ENCODE measurements around the gene HLA-B. TPM values are rescaled to one million over a fixed set of nuclear protein-coding genes. Genes with fewer than 3 reads are reported as not detected.

HLA-B gene
- total and polyA plus RNA-seq, 2 donors: 234 to 1,074 TPM

DNA sequence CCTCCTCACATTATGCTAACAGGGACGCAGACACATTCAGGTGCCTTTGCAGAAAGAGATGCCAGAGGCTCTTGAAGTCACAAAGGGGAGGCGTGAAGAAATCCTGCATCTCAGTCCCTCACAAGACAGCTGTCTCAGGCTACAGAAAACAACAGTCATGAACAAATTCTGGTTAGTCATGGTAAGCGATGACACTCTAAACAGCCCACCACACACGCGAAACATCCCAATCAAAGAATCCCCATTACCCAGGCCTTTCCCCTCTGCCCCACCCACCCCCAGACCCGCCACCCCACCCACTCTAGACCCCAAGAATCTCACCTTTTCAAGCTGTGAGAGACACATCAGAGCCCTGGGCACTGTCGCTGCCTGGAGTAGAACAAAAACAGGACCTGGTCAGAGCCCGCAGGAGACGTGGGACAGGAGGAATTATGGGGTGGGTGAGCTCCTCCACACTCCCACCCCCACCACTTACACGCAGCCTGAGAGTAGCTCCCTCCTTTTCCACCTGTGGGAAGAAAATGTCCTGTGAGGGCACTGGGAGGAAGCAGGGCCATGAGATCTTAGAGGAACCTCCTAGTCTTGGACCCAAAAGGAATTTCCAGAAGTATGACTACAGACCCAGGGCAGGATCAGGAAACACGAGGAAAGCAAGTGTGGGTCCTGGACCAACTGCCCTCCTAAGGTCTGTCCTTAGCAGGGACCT lies 2.7 kb downstream of the HLA-B start:
- no peak overlapping the region for H3K27ac ChIP-seq (ENCODE audit: low read depth)
- no peak for DNase-seq (ENCODE audit: extremely low spot score)
- H3K4me1 ChIP-seq (ENCODE audit: insufficient read depth): no peaks in the 10 kb centered on the region
- WGBS: 77% methylated on average over 11 of the region's 11 CpGs
- peaks cover 2% of the 10 kb centered on the region for H3K36me3 ChIP-seq (ENCODE audit: insufficient read depth)
- peak overlapping the region; percentile 91 for H3K4me3 ChIP-seq (ENCODE audit: low read depth, low read length)

DNA sequence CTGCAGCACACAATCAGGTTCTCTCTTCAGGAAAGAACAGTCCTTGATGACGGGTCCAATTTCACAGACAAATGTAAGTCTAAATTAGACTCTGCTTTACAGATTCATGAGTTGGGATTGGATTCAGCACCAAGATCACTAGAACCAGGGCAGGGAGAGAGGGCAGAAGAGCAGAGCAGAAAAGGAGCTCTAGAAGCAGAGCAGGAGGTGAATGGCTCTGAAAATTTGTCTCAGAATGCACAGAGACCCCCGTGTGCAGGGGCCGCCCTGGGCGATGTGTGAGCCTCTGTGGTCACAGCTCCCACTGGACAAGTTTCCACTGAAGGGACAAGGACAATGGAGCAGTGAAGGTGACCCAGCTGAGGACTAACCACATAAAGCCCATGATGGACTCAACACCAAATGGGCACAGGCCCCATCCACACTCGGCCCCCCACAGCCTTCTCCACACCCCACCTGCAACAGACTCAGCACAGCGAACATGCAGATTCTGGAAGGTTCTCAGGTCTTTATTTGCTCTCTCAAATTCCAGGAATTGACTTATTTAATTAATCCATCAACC lies 3.5 kb downstream of the HLA-B start:
- no peak overlapping the region for H3K27ac ChIP-seq (ENCODE audit: low read depth)
- 70% methylated on average over 6 of the region's 6 CpGs for WGBS
- no peak for DNase-seq (ENCODE audit: extremely low spot score)
- H3K4me3 ChIP-seq (ENCODE audit: low read depth, low read length): no peak overlapping the region
- no peaks in the 10 kb centered on the region for H3K4me1 ChIP-seq (ENCODE audit: insufficient read depth)
- peaks cover 2% of the 10 kb centered on the region for H3K36me3 ChIP-seq (ENCODE audit: insufficient read depth)

DNA sequence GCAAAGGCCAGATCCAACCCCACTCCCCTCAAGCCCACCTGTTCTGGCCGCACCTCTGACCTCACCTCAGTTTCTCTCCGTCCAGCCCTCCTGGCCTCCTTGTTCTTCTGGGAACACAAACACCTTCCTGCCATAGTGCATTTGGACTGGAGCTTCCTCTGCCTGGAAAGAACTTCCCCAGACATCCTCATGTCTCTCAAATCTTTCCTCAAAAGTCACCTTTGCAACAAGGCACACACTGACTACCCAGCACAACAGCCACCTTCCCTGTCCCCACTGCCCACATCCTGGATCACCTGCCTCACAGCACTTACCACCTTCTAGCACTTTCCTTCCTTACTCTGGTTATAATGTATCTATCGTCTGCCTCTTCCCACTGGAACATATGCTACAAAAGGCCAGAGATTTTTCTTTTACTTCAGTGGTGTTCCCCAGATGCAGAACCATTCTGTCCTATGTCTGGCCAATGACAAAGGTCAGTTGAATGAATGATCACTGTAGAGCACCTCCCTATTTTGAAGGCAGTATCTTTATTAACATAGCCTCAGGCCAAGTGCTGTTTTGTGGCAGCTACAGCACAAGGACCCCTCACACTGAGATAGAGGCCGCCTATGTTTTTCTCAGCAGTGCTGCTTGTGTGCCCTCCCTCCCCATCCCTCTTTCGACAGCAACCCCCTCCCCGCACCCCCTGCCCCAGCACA lies 4.1 kb downstream of the HLA-B start:
- Histone ChIP-seq H3K4me3 (ENCODE audit: low read depth, low read length) (no peak overlapping the region), H3K36me3 (ENCODE audit: insufficient read depth) (peaks cover 2% of the 10 kb centered on the region), H3K4me1 (ENCODE audit: insufficient read depth) (no peaks in the 10 kb centered on the region), H3K27ac (ENCODE audit: low read depth) (no peak overlapping the region)
- no peak for DNase-seq (ENCODE audit: extremely low spot score)
- WGBS: 76% methylated on average over 6 of the region's 6 CpGs

DNA sequence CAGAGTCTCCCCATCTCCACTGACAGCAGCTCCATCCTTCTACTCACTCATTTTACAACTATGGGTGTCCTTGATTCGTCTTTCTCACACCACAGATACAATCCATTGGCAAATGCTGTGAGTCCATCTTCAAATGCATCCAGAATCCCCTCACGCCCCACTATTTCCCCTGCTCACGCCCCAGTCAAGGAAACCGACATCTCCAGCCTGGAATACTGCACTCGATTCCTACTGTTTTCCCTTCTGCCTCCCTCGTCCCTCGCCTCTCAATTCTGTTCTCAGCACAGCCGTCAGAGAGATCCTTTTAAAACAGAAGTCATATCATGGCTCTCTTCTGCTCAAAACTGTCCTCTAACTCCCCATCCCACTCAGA lies 4.7 kb downstream of the HLA-B start:
- no peak overlapping the region for H3K27ac ChIP-seq (ENCODE audit: low read depth)
- H3K4me1 ChIP-seq (ENCODE audit: insufficient read depth): no peaks in the 10 kb centered on the region
- peaks cover 2% of the 10 kb centered on the region for H3K36me3 ChIP-seq (ENCODE audit: insufficient read depth)
- DNase-seq (ENCODE audit: extremely low spot score): no peak
- WGBS: 58% methylated on average over 8 of the region's 8 CpGs
- no peak overlapping the region for H3K4me3 ChIP-seq (ENCODE audit: low read depth, low read length)

DNA sequence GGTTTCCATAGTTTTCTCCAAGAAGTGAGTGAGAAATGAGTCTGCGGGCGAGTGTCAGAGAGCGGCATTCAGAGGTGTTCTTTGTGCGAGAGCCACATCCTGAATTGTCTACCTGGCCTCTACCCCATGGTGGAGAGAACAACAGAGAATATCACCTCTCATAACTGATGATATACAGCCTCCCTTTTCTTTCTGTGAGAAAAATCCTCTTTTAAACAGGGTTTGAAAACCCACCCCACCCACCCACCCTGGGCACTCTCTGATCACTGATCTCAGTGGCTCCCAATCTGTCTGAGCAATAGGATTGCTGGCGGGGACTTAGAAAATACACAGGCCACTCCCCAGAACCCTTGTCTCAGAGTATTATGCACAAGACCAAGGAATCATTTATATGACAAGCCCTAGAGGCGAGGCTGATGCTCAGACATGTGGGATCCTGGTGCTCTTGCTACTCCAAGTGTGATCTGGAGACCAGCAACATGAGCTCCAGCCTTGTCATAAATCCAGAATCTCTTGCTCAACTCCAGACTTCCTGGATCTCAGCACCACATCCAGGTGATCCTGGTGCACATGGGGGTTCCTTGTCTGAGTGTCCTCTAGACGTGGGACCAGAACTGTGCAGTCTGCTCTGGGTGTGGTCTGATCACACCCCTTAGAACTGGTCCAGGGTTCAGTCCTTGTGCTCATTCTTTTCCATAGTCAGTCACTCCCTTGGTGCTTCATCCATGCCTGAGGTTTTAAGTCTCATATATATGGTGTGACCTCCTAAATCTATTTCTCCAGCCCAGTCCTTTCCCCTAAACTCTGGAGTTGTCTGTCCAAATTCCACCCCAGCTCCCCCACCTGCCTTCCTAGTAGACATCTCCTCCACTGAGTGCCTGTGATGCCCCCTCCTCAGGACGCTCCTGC lies 5.3 kb downstream of the HLA-B start:
- Histone ChIP-seq H3K27ac (ENCODE audit: low read depth) (no peak overlapping the region), H3K36me3 (ENCODE audit: insufficient read depth) (peaks cover 2% of the 10 kb centered on the region), H3K4me1 (ENCODE audit: insufficient read depth) (no peaks in the 10 kb centered on the region), H3K4me3 (ENCODE audit: low read depth, low read length) (no peak overlapping the region)
- no peak for DNase-seq (ENCODE audit: extremely low spot score)
- WGBS: 55% methylated on average over 8 of the region's 8 CpGs

DNA sequence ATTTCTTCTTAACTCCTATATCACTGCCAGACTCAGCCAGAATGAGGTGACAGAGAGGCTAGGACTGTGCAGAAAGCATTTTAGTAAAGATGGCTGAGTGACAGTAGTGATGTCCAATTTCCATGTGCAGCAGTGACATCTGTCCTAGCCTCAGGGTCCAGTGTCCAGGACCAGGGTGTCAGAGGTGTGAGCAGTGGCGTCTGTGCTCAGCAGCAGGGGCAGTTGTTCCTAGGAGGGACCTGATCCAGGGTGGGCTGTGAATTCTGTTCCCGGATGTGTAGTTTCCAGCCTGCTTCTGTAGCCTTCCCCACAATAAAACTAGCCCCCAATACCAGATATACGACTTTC lies 6.0 kb downstream of the HLA-B start:
- H3K27ac ChIP-seq (ENCODE audit: low read depth): no peak overlapping the region
- no peaks in the 10 kb centered on the region for H3K4me1 ChIP-seq (ENCODE audit: insufficient read depth)
- DNase-seq (ENCODE audit: extremely low spot score): no peak
- 0% methylated on average over 3 of the region's 3 CpGs for WGBS
- peaks cover 2% of the 10 kb centered on the region for H3K36me3 ChIP-seq (ENCODE audit: insufficient read depth)
- H3K4me3 ChIP-seq (ENCODE audit: low read depth, low read length): no peak overlapping the region

DNA sequence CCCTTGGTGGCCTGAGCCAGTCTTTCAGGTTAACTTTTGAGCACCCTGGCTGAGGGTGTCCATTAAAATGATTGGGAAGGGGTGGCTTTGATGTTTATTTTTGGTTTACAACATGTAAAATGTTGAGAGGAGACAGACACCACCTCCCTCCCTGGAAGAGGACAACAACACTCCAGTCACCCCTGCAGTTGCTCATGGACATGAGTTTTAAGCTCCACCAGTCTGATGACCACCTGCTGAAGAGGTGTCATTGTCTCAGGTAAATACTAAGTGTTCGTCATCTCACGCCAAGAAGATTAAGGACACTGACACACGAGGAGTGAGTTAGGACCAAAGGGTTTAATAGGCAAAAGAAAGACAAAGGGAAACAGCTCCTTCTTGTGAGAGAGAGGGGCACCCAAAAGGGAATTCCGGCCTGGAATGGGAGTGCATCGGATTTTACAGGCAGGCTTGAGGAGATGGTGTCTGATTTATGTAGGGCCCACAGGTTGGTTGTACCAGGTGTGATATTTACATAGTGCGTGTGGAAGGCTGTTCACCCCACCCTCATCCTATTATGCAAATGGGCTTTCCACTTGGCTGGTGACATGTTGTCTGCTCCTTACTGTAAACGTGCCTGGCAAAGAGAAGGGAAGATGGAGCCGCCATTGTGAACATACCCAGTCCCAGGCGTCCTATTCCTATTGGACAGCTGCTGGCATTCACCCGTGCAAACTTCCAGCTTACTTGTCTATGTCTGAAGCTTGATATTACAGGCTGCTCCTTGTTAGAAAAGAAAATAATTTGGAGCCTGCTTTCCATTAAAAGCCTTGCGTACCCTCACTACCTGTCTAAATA lies 6.6 kb downstream of the HLA-B start:
- H3K27ac ChIP-seq (ENCODE audit: low read depth): no peak overlapping the region
- no peak for DNase-seq (ENCODE audit: extremely low spot score)
- no peak overlapping the region for H3K4me3 ChIP-seq (ENCODE audit: low read depth, low read length)
- WGBS: 62% methylated on average over 11 of the region's 11 CpGs
- no peaks in the 10 kb centered on the region for H3K4me1 ChIP-seq (ENCODE audit: insufficient read depth)
- H3K36me3 ChIP-seq (ENCODE audit: insufficient read depth): peaks cover 2% of the 10 kb centered on the region

DNA sequence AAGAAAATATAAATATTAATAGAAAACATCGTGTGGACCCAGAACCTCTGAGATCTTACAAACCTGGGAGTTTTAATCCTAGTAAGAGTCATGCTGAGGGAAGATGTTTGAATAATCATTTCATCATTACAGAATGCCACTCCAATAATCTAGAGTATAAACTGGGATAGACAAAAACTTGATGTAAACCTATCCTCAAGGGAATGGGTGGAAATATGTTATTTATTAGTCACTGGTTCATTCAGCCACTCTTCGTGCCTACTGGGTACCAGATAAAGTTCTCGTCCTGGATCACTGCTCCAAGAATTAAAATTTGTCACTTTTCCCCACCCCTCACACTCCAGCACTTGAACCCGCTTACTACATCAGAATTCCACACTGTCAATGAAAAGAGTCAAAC lies 7.7 kb downstream of the HLA-B start:
- H3K27ac ChIP-seq (ENCODE audit: low read depth): no peak overlapping the region
- 62% methylated on average over 4 of the region's 4 CpGs for WGBS
- no peaks in the 10 kb centered on the region for H3K4me1 ChIP-seq (ENCODE audit: insufficient read depth)
- no peak overlapping the region for H3K4me3 ChIP-seq (ENCODE audit: low read depth, low read length)
- H3K36me3 ChIP-seq (ENCODE audit: insufficient read depth): no peaks in the 10 kb centered on the region
- DNase-seq (ENCODE audit: extremely low spot score): no peak

DNA sequence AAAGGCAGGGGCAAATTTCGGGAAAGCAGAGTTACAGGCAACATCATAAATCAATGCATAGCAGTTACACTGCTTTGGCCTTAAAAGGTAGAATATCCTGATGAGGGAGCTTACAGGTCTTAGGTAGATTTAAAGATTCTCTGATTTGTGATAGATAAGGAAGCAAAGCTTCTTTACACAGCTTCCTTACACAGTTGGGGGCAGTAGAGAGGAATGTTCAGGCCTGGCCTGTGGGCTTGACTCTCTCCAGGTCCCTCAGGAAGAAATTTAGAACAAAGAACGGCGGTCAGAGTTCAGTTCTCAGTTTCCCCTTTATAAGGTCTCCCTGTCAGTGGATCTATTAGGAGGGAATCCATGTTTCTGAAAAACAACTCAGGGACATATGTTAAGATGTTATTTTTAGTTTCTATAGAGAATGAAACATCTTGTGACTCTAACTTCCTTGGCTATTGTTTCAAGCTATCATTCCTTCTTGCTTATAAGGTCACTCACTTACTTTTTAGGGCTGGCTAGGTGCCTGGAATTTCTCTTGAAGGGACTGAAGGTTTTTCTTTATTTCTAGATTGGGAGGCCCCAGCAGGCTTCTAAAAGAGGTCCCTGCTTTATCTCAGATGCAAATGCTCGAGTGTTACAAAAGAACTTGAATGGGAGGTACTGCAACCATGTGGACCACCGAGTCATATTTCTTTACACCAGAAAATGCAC lies 11.8 kb downstream of the HLA-B start:
- 49% methylated on average over 5 of the region's 5 CpGs for WGBS
- no peaks in the 10 kb centered on the region for H3K36me3 ChIP-seq (ENCODE audit: insufficient read depth)
- DNase-seq (ENCODE audit: extremely low spot score): no peak

DNA sequence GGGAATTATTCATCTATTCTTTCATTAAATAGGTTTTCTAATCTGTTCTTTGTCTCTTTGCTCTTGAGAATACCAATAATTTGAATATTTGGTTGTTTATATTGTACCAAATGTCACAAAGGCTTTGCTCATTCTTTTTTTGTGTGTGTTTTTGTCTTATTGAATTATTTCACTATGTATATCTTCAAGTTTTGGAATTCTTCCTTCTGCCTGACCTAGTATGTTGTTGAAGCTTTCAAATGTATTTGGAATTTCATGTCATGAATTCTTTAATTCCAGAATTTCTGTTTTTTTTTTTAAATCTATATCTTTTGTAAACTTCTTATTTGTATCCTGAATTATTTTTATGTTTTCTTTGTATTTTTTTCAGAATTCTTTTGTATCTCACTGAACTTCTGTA lies 16.8 kb downstream of the HLA-B start:
- Histone ChIP-seq H3K4me1 (ENCODE audit: insufficient read depth) (no peaks in the 10 kb centered on the region), H3K4me3 (ENCODE audit: low read depth, low read length) (no peak overlapping the region), H3K36me3 (ENCODE audit: insufficient read depth) (no peaks in the 10 kb centered on the region), H3K27ac (ENCODE audit: low read depth) (no peak overlapping the region)
- no peak for DNase-seq (ENCODE audit: extremely low spot score)

More for the DNA sequence above, 11.8 kb downstream of the HLA-B start:
- Histone ChIP-seq H3K4me3 (ENCODE audit: low read depth, low read length) (no peak overlapping the region), H3K27ac (ENCODE audit: low read depth) (no peak overlapping the region), H3K4me1 (ENCODE audit: insufficient read depth) (no peaks in the 10 kb centered on the region)

DNA sequence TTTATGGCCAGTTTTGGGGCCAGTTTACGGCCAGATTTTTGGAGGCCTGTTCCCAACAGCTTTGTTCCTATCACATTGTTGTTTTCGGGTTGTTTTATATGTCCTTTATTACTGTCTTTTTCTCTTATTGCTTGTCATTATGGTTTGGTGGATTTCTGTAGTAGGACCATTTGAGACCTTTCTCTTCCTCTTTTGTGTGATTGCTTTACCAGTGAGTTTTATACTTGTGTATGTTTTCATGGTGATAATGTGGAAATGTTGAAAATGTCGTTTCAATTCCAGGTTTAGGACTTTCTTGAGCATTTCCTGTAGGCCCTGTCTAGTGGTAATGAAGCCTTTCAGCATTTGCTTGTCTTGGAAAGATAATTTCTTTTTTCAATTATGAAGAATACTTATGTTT lies 17.8 kb downstream of the HLA-B start:
- Histone ChIP-seq H3K4me3 (ENCODE audit: low read depth, low read length) (no peak overlapping the region), H3K4me1 (ENCODE audit: insufficient read depth) (no peaks in the 10 kb centered on the region), H3K36me3 (ENCODE audit: insufficient read depth) (no peaks in the 10 kb centered on the region), H3K27ac (ENCODE audit: low read depth) (no peak overlapping the region)
- DNase-seq (ENCODE audit: extremely low spot score): no peak
- 45% methylated on average over 3 of the region's 3 CpGs for WGBS

DNA sequence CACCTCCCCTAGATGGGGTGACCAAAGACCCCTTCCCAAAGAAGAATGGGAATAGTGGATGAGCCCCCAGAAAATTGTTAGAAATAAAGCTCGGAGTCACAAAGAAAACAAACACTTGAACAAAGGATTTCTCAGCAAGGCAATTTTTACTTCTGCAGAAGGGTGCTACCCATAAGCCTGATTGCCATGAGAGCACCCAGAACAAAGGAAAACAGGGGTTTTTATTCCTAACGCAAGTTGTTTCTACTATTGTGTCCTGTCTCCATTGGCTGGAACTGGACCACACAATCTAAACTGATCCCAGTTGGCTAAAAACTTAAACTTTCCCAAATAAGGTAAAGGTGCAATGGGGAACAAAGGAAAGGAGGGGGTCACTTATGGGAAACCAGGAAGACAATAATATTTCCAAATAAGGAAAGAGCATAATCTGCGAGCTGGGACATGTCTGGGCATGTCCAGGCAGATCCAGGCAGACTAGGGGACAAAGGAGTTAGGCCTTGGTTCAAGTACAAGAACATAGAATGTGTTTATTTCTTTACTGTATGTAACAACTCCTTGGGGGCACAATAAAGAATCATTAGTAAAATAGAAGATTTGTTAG lies 20.0 kb downstream of the HLA-B start:
- DNase-seq (ENCODE audit: extremely low spot score): no peak
- Histone ChIP-seq H3K4me1 (ENCODE audit: insufficient read depth) (no peaks in the 10 kb centered on the region), H3K36me3 (ENCODE audit: insufficient read depth) (no peaks in the 10 kb centered on the region), H3K4me3 (ENCODE audit: low read depth, low read length) (no peak overlapping the region), H3K27ac (ENCODE audit: low read depth) (no peak overlapping the region)
- 65% methylated on average over 3 of the region's 3 CpGs for WGBS

Measured in urinary bladder (tissue), 4 donors.